ENCODE data around the gene PLA2G4F.

PLA2G4F gene

GRCh38 chr15:42156243-42156922 lies at the start of gene PLA2G4F:
PLA2G4F (minus strand) TSS chr15:42156636; CDS start chr15:42156549, 87 bp downstream.
- no peak for TF ChIP-seq JUND (IDR thresholded peaks at IDR 0.05; ENCODE audit: low read depth)
- in situ Hi-C loops (cut with HindIII; ENCODE audit: low pct_unique_long_range_greater_than_20kb, low sequenced_read_pairs) = no loop called here
- DNase-seq (ENCODE audit: low read depth in 1 of 2, low spot score in 1 of 2) = peak; percentile 84 to 86

GRCh38 chr15:42203891-42204290 lies 47.5 kb upstream of the PLA2G4F start:
- in situ Hi-C loops (cut with HindIII; ENCODE audit: low pct_unique_long_range_greater_than_20kb, low sequenced_read_pairs) = no loop called here
- DNase-seq (ENCODE audit: low read depth in 1 of 2, low spot score in 1 of 2) = no peak
- no peak for TF ChIP-seq JUND (IDR thresholded peaks at IDR 0.05; ENCODE audit: low read depth)

GRCh38 chr15:42202653-42203052 lies 46.2 kb upstream of the PLA2G4F start:
- no peak for DNase-seq (ENCODE audit: low read depth in 1 of 2, low spot score in 1 of 2)
- no peak for TF ChIP-seq JUND (IDR thresholded peaks at IDR 0.05; ENCODE audit: low read depth)
- in situ Hi-C loops (cut with HindIII; ENCODE audit: low pct_unique_long_range_greater_than_20kb, low sequenced_read_pairs) = no loop called here

GRCh38 chr15:42201801-42202200 lies 45.4 kb upstream of the PLA2G4F start:
- in situ Hi-C loops (cut with HindIII; ENCODE audit: low pct_unique_long_range_greater_than_20kb, low sequenced_read_pairs) = no loop called here
- DNase-seq (ENCODE audit: low read depth in 1 of 2, low spot score in 1 of 2) = no peak
- no peak for TF ChIP-seq JUND (IDR thresholded peaks at IDR 0.05; ENCODE audit: low read depth)

- TF ChIP-seq JUND (IDR thresholded peaks at IDR 0.05; ENCODE audit: low read depth) = no peak
- in situ Hi-C loops (cut with HindIII; ENCODE audit: low pct_unique_long_range_greater_than_20kb, low sequenced_read_pairs) = no loop called here
- no peak for DNase-seq (ENCODE audit: low read depth in 1 of 2, low spot score in 1 of 2)
Observed at GRCh38 chr15:42199126-42199525, 42.7 kb upstream of the PLA2G4F start.

- TF ChIP-seq JUND (IDR thresholded peaks at IDR 0.05; ENCODE audit: low read depth) = no peak
- in situ Hi-C loops (cut with HindIII; ENCODE audit: low pct_unique_long_range_greater_than_20kb, low sequenced_read_pairs) = no loop called here
Observed at GRCh38 chr15:42198516-42198915, 42.1 kb upstream of the PLA2G4F start.

GRCh38 chr15:42194513-42194912 lies 38.1 kb upstream of the PLA2G4F start:
- in situ Hi-C loops (cut with HindIII; ENCODE audit: low pct_unique_long_range_greater_than_20kb, low sequenced_read_pairs) = no loop called here
- DNase-seq (ENCODE audit: low read depth in 1 of 2, low spot score in 1 of 2) = no peak
- no peak for TF ChIP-seq JUND (IDR thresholded peaks at IDR 0.05; ENCODE audit: low read depth)

More at GRCh38 chr15:42198516-42198915, 42.1 kb upstream of the PLA2G4F start:
- peak in 1 of 2 experiments; percentile 6 for DNase-seq (ENCODE audit: low read depth in 1 of 2, low spot score in 1 of 2)

- in situ Hi-C loops (cut with HindIII; ENCODE audit: low pct_unique_long_range_greater_than_20kb, low sequenced_read_pairs) = no loop called here
- TF ChIP-seq JUND (IDR thresholded peaks at IDR 0.05; ENCODE audit: low read depth) = no peak
- DNase-seq (ENCODE audit: low read depth in 1 of 2, low spot score in 1 of 2) = no peak
Observed at GRCh38 chr15:42193383-42193782, 36.9 kb upstream of the PLA2G4F start.

- in situ Hi-C loops (cut with HindIII; ENCODE audit: low pct_unique_long_range_greater_than_20kb, low sequenced_read_pairs) = no loop called here
- no peak for DNase-seq (ENCODE audit: low read depth in 1 of 2, low spot score in 1 of 2)
- TF ChIP-seq JUND (IDR thresholded peaks at IDR 0.05; ENCODE audit: low read depth) = no peak
Observed at GRCh38 chr15:42191610-42192346, 35.3 kb upstream of the PLA2G4F start.

GRCh38 chr15:42190370-42190769 lies 33.9 kb upstream of the PLA2G4F start:
- in situ Hi-C loops (cut with HindIII; ENCODE audit: low pct_unique_long_range_greater_than_20kb, low sequenced_read_pairs) = no loop called here
- no peak for TF ChIP-seq JUND (IDR thresholded peaks at IDR 0.05; ENCODE audit: low read depth)

GRCh38 chr15:42185801-42186200 lies 29.4 kb upstream of the PLA2G4F start:
- in situ Hi-C loops (cut with HindIII; ENCODE audit: low pct_unique_long_range_greater_than_20kb, low sequenced_read_pairs) = no loop called here
- no peak for DNase-seq (ENCODE audit: low read depth in 1 of 2, low spot score in 1 of 2)
- TF ChIP-seq JUND (IDR thresholded peaks at IDR 0.05; ENCODE audit: low read depth) = no peak

More at GRCh38 chr15:42190370-42190769, 33.9 kb upstream of the PLA2G4F start:
- no peak for DNase-seq (ENCODE audit: low read depth in 1 of 2, low spot score in 1 of 2)

GRCh38 chr15:42184736-42185135 lies 28.3 kb upstream of the PLA2G4F start:
- TF ChIP-seq JUND (IDR thresholded peaks at IDR 0.05; ENCODE audit: low read depth) = no peak
- no peak for DNase-seq (ENCODE audit: low read depth in 1 of 2, low spot score in 1 of 2)
- in situ Hi-C loops (cut with HindIII; ENCODE audit: low pct_unique_long_range_greater_than_20kb, low sequenced_read_pairs) = no loop called here

- in situ Hi-C loops (cut with HindIII; ENCODE audit: low pct_unique_long_range_greater_than_20kb, low sequenced_read_pairs) = no loop called here
- DNase-seq (ENCODE audit: low read depth in 1 of 2, low spot score in 1 of 2) = no peak
Observed at GRCh38 chr15:42184296-42184695, 27.9 kb upstream of the PLA2G4F start.

More at GRCh38 chr15:42184296-42184695, 27.9 kb upstream of the PLA2G4F start:
- TF ChIP-seq JUND (IDR thresholded peaks at IDR 0.05; ENCODE audit: low read depth) = no peak

All from T47D (cell line).